HCT116 (cell line): ENCODE data around the gene MALRD1. TPM values are rescaled to one million over a fixed set of nuclear protein-coding genes. Genes with fewer than 3 reads are reported as not detected.

Source experiments
- ATAC-seq: fragments of 200-7000 bp; cut with Tn5 transposase; 2 replicates; pipeline ENCODE4 v1.9.1; 2020; ENCODE audit warnings: mild to moderate bottlenecking, moderate library complexity
- BruUV-seq: library from RNA; stranded (reverse); fragments of 400-500 nt; replicated peaks from 2 replicates; lab custom pipeline; 2021; lab: Mats Ljungman, UMichigan
- CTCF ChIA-PET: fragments of 300-600 bp; sonication (Branson Sonifier 250); formaldehyde crosslinking; loops from one replicate; lab custom pipeline; 2021; ENCODE audit warnings: antibody characterized with exemption; lab: Charles Lee
- POLR2A ChIA-PET: fragments of 300-600, 350-600 bp; sonication (Branson Sonifier 250); formaldehyde crosslinking; loops from one replicate; lab custom pipeline; 2021; ENCODE audit warnings: antibody characterized with exemption; lab: Charles Lee
- RAD21 ChIA-PET, 2 experiments: fragments of 300-600 bp; sonication (Branson Sonifier 250); formaldehyde crosslinking; loops; one replicate each; lab custom pipeline; 2023; ENCODE audit warnings: low total read pairs in 2 of 2; ENCODE audit not compliant: uncharacterized antibody in 2 of 2, unreplicated experiment in 2 of 2, low non-redundant PET in 1 of 2; lab: Charles Lee
- DNase-seq: peaks from one replicate; pipeline ENCODE4 v3.0.0-alpha.2; 2010; ENCODE audit warnings: low read depth, low spot score
- H2AFZ ChIP-seq: fragments of 200-600 bp; shearing (Covaris generic), sonication (generic); 2 replicates; pipeline ENCODE4 v1.6.1; 2017; ENCODE audit warnings: low read depth, mixed run types, mixed read lengths, antibody characterized with exemption, low read length; ENCODE audit not compliant: poor library complexity, severe bottlenecking
- H3K27ac ChIP-seq: 2 replicates; pipeline ENCODE4 v1.5.1; 2012; ENCODE audit warnings: low read depth, low read length
- H3K27me3 ChIP-seq: fragments of 200-600 bp; sonication (generic); 2 replicates; pipeline ENCODE4 v1.6.1; 2016; ENCODE audit warnings: mixed run types, low read length, mixed read lengths; ENCODE audit not compliant: insufficient read depth
- H3K36me3 ChIP-seq, 2 experiments: fragments of 200-500 bp in 1 of 2; fragments of 200-600 bp in 1 of 2; sonication (Bioruptor generic) in 1 of 2; sonication (generic) in 1 of 2; 2 replicates each; pipeline versions ENCODE4 v1.5.1 to v1.6.1; 2014 to 2016; ENCODE audit warnings: low read length in 2 of 2, inconsistent platforms in 1 of 2, mixed read lengths in 1 of 2, mixed run types in 1 of 2; ENCODE audit not compliant: insufficient read depth in 2 of 2, control insufficient read depth in 1 of 2
- H3K4me1 ChIP-seq, 2 experiments: fragments of 200-600 bp in 1 of 2; sonication (generic) in 1 of 2; 2 replicates each; pipeline versions ENCODE4 v1.5.1 to v1.6.1; 2012 to 2017; ENCODE audit warnings: low read length in 2 of 2, inconsistent platforms in 1 of 2, mild to moderate bottlenecking in 1 of 2, mixed read lengths in 1 of 2, mixed run types in 1 of 2, moderate library complexity in 1 of 2; ENCODE audit not compliant: insufficient read depth in 2 of 2, control insufficient read depth in 1 of 2
- H3K4me2 ChIP-seq: fragments of 200-600 bp; sonication (generic); 2 replicates; pipeline ENCODE4 v1.6.1; 2017; ENCODE audit warnings: mixed run types, low read length, mixed read lengths
- H3K4me3 ChIP-seq, 2 experiments: fragments of 200-600 bp in 1 of 2; sonication (generic) in 1 of 2; replicated peaks in 1 of 2; 2 replicates each; pipeline ENCODE4 v1.5.1; 2011 to 2016; ENCODE audit warnings: low read length in 2 of 2, control low read depth in 1 of 2, low read depth in 1 of 2, mild to moderate bottlenecking in 1 of 2, mixed read lengths in 1 of 2, mixed run types in 1 of 2
- H3K79me2 ChIP-seq: fragments of 200-600 bp; sonication (generic); 2 replicates; pipeline ENCODE4 v1.6.1; 2017; ENCODE audit warnings: mild to moderate bottlenecking, mixed run types, low read length, moderate library complexity, mixed read lengths; ENCODE audit not compliant: insufficient read depth
- H3K9ac ChIP-seq: fragments of 200-600 bp; sonication (generic); 2 replicates; pipeline ENCODE4 v1.6.1; 2016; ENCODE audit warnings: low read length, mixed read lengths
- H3K9me2 ChIP-seq: fragments of 200-600 bp; sonication (generic), shearing (Covaris generic); 2 replicates; pipeline ENCODE4 v1.6.1; 2017; ENCODE audit warnings: mixed run types, mild to moderate bottlenecking, moderate library complexity; ENCODE audit not compliant: insufficient read depth
- H3K9me3 ChIP-seq, 2 experiments: fragments of 200-500 bp in 1 of 2; fragments of 200-600 bp in 1 of 2; sonication (Bioruptor generic) in 1 of 2; sonication (generic) in 1 of 2; 2 replicates each; pipeline ENCODE4 v1.6.1; 2014 to 2017; ENCODE audit warnings: low read length in 2 of 2, mixed read lengths in 2 of 2, inconsistent platforms in 1 of 2, low read depth in 1 of 2, mild to moderate bottlenecking in 1 of 2, mixed run types in 1 of 2, moderate library complexity in 1 of 2; ENCODE audit not compliant: control insufficient read depth in 1 of 2, insufficient read depth in 1 of 2
- H4K20me1 ChIP-seq: fragments of 200-600 bp; sonication (generic), shearing (Covaris generic); 2 replicates; pipeline ENCODE4 v1.6.1; 2017; ENCODE audit warnings: mixed run types, mild to moderate bottlenecking, moderate library complexity; ENCODE audit not compliant: insufficient read depth
- ATF3 ChIP-seq: IDR thresholded peaks from 2 replicates; pipeline ENCODE4 v1.6.1; 2012
- CBX3 ChIP-seq: IDR thresholded peaks from 2 replicates; pipeline ENCODE4 v1.6.1; 2012; ENCODE audit warnings: low read depth
- EZH2 ChIP-seq: fragments of 200-600 bp; sonication (generic); IDR thresholded peaks from 2 replicates; pipeline ENCODE4 v1.6.1; 2017; ENCODE audit warnings: antibody characterized with exemption, mixed run types
- EZH2phosphoT487 ChIP-seq: fragments of 200-600 bp; IDR thresholded peaks from 2 replicates; pipeline ENCODE4 v1.6.1; 2018; ENCODE audit warnings: antibody characterized with exemption, borderline replicate concordance
- JUND ChIP-seq: IDR thresholded peaks from 2 replicates; pipeline ENCODE4 v1.6.1; 2012
- MAX ChIP-seq: IDR thresholded peaks from 2 replicates; pipeline ENCODE4 v1.6.1; 2012
- RAD21 ChIP-seq: IDR thresholded peaks from 2 replicates; pipeline ENCODE4 v1.6.1; 2012; ENCODE audit warnings: low read depth, mild to moderate bottlenecking
- SRF ChIP-seq: IDR thresholded peaks from 2 replicates; pipeline ENCODE4 v1.6.1; 2012; ENCODE audit warnings: low read depth
- YY1 ChIP-seq: IDR thresholded peaks from 2 replicates; pipeline ENCODE4 v1.6.1; 2011; ENCODE audit warnings: low read length, low read depth, moderate library complexity, mild to moderate bottlenecking; ENCODE audit not compliant: insufficient replicate concordance; ENCODE audit errors: extremely low read depth
- ZBTB33 ChIP-seq: IDR thresholded peaks from 2 replicates; pipeline ENCODE4 v1.6.1; 2011; ENCODE audit warnings: mild to moderate bottlenecking, low read length, moderate library complexity; ENCODE audit not compliant: insufficient replicate concordance; ENCODE audit errors: extremely low read depth
- ZFX ChIP-seq: fragments of 450-650 bp; IDR thresholded peaks from 2 replicates; pipeline ENCODE4 v1.6.1; 2017
- ZNF274 ChIP-seq: fragments of 200-500 bp; sonication (Bioruptor generic); IDR thresholded peaks from 2 replicates; pipeline ENCODE4 v1.6.1; 2014; ENCODE audit warnings: mild to moderate bottlenecking, low read depth, low read length, inconsistent platforms
- intact Hi-C: fragments of 100-400 bp; cut with micrococcal nuclease; formaldehyde crosslinking; loops from 2 replicates; pipeline ENCODE4 v1.10.0; 2022
- total RNA-seq: library from RNA; stranded (reverse); gene quantifications from one replicate; pipeline ENCODE4 v1.2.1, GENCODE V29; 2021; ENCODE audit not compliant: unreplicated experiment

MALRD1 gene
- total RNA-seq, 1 experiment from 2014 or later: not detected

- ChIA-PET POLR2A (no interaction called here), CTCF (no interaction called here), RAD21 (no interaction called here)
- TF ChIP-seq ZFX: no peak
- TF ChIP-seq CBX3: no peak
- no peak for TF ChIP-seq EZH2
- Histone ChIP-seq H4K20me1 (no peaks in the 10 kb centered on the region), H3K9me3 (peaks cover 10 to 12% of the 10 kb centered on the region in 2 experiments; a peak in 3 of 4 replicates), H3K9me2 (no peaks in the 10 kb centered on the region), H3K9ac (no peak overlapping the region), H3K36me3 (no peaks in the 10 kb centered on the region), H3K4me3 (no peak overlapping the region), H3K27ac (no peak overlapping the region), H2AFZ (no peak overlapping the region), H3K4me1 (no peaks in the 10 kb centered on the region), H3K79me2 (no peaks in the 10 kb centered on the region), H3K27me3 (no peaks in the 10 kb centered on the region), H3K4me2 (no peak overlapping the region)
- intact Hi-C loops: no loop called here
- no peak for DNase-seq
- ATAC-seq: no peak
- BruUV-seq: no TSS peak
Observed at GRCh38 chr10:19745672-19746071, 697.1 kb downstream of the MALRD1 start.

GRCh38 chr10:19749185-19749729 is 700.7 kb downstream of the MALRD1 start:
- TF ChIP-seq EZH2phosphoT487: no peak
- no peak for TF ChIP-seq MAX
- TF ChIP-seq ZNF274: no peak
- no peak for TF ChIP-seq ATF3
- TF ChIP-seq YY1: no peak
- TF ChIP-seq ZBTB33: no peak
- TF ChIP-seq RAD21: no peak
- no peak for TF ChIP-seq SRF
- no peak for TF ChIP-seq JUND
- ChIA-PET CTCF (no interaction called here), POLR2A (no interaction called here), RAD21 (no interaction called here)
- H3K4me2 ChIP-seq: no peak overlapping the region
- BruUV-seq: no TSS peak
- peaks cover 5 to 12% of the 10 kb centered on the region in 2 experiments; a peak in 3 of 4 replicates for H3K9me3 ChIP-seq
- intact Hi-C loops: no loop called here
- no peaks in the 10 kb centered on the region for H3K9me2 ChIP-seq
- no peak for ATAC-seq
- no peaks in the 10 kb centered on the region for H3K27me3 ChIP-seq
- DNase-seq: no peak
- H3K4me3 ChIP-seq: no peak overlapping the region
- no peaks in the 10 kb centered on the region for H3K79me2 ChIP-seq
- H2AFZ ChIP-seq: no peak overlapping the region
- H3K4me1 ChIP-seq: no peaks in the 10 kb centered on the region
- no peaks in the 10 kb centered on the region for H4K20me1 ChIP-seq
- no peaks in the 10 kb centered on the region for H3K36me3 ChIP-seq
- no peak overlapping the region for H3K27ac ChIP-seq
- no peak overlapping the region for H3K9ac ChIP-seq
